Measurements from ENCODE around the gene PCDHGA9.

PCDHGA9 gene

GRCh38 chr5:141439411-141440141, 37.0 kb downstream of the PCDHGA9 start:
- in situ Hi-C loops (cut with HindIII; ENCODE audit: low sequenced_read_pairs) = no loop called here
- H3K4me3 ChIP-seq (ENCODE audit: low read depth, low read length) = no peak overlapping the region
- DNase-seq (ENCODE audit: low read depth) = no peak
- TF ChIP-seq, protein P1, sequence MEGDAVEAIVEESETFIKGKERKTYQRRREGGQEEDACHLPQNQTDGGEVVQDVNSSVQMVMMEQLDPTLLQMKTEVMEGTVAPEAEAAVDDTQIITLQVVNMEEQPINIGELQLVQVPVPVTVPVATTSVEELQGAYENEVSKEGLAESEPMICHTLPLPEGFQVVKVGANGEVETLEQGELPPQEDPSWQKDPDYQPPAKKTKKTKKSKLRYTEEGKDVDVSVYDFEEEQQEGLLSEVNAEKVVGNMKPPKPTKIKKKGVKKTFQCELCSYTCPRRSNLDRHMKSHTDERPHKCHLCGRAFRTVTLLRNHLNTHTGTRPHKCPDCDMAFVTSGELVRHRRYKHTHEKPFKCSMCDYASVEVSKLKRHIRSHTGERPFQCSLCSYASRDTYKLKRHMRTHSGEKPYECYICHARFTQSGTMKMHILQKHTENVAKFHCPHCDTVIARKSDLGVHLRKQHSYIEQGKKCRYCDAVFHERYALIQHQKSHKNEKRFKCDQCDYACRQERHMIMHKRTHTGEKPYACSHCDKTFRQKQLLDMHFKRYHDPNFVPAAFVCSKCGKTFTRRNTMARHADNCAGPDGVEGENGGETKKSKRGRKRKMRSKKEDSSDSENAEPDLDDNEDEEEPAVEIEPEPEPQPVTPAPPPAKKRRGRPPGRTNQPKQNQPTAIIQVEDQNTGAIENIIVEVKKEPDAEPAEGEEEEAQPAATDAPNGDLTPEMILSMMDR (IDR thresholded peaks at IDR 0.05; ENCODE audit: low read depth, low read length, missing control alignments) = no peak

DNA sequence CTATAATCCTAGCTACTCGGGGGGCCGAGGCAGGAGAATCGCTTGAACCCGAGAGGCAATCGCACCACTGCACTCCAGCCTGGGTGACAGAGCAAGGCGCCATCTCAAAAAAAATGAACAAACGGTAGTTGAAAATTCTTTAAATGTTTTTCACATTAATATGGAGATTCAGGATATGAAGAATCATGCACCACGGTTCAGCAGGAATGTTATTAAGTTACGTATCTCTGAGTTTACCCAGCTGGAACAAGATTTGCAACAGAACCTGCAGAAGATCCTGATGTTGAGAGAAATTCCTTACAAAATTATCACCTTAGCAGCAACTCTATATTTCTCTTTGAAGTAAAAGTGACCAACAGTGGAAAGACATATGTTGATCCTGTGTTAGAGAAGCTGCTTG, 37.8 kb downstream of the PCDHGA9 start:
- no peak overlapping the region for H3K4me3 ChIP-seq (ENCODE audit: low read depth, low read length)
- in situ Hi-C loops (cut with HindIII; ENCODE audit: low sequenced_read_pairs) = no loop called here

GRCh38 chr5:141441571-141442170, 39.1 kb downstream of the PCDHGA9 start:
- TF ChIP-seq, protein P1 (IDR thresholded peaks at IDR 0.05; ENCODE audit: low read depth, low read length, missing control alignments) = no peak
- in situ Hi-C loops (cut with HindIII; ENCODE audit: low sequenced_read_pairs) = no loop called here
- no peak for DNase-seq (ENCODE audit: low read depth)
- H3K4me3 ChIP-seq (ENCODE audit: low read depth, low read length) = no peak overlapping the region

More for the DNA sequence above, 37.8 kb downstream of the PCDHGA9 start:
- DNase-seq (ENCODE audit: low read depth) = no peak
- TF ChIP-seq, protein P1 (IDR thresholded peaks at IDR 0.05; ENCODE audit: low read depth, low read length, missing control alignments) = no peak

All from astrocyte of the cerebellum (primary cell).